HUDEP-2 (cell line): Measurements from ENCODE around the gene AARS1.
"Not testable (repeated sequence)": the region's sequence is repeated elsewhere in the genome, so short reads cannot be mapped to it uniquely, and the experiment has no call there.

Experiments
- DNase-seq, 76 experiments: peaks; one replicate each; lab custom pipeline; 2025; ENCODE audit not compliant: unreplicated experiment in 76 of 76; lab: John Stamatoyannopoulos, UW

The AARS1 gene

GRCh38 chr16:70276392-70276791, 12.9 kb downstream of the AARS1 start:
- DNase-seq, result no peak

GRCh38 chr16:70271696-70272095, 17.6 kb downstream of the AARS1 start:
- DNase-seq, result no peak

- DNase-seq, result no peak
Measured at GRCh38 chr16:70270176-70270575, 19.1 kb downstream of the AARS1 start.

GRCh38 chr16:70269471-70269870, 19.8 kb downstream of the AARS1 start:
- DNase-seq, result no peak

GRCh38 chr16:70267922-70268321, 21.4 kb downstream of the AARS1 start:
- DNase-seq, result not testable (repeated sequence)

- DNase-seq, result peak in 18 of 76 experiments; percentile 3 to 42 (median 17)
Measured at GRCh38 chr16:70267516-70267915, 21.8 kb downstream of the AARS1 start.

GRCh38 chr16:70259903-70260302, 29.4 kb downstream of the AARS1 start:
- not testable (repeated sequence) for DNase-seq

GRCh38 chr16:70258946-70259345, 30.4 kb downstream of the AARS1 start:
- DNase-seq, result no peak

GRCh38 chr16:70258065-70258464, 31.2 kb downstream of the AARS1 start:
- no peak for DNase-seq

GRCh38 chr16:70257391-70257790, 31.9 kb downstream of the AARS1 start:
- DNase-seq, result no peak

GRCh38 chr16:70255574-70255973, 33.7 kb downstream of the AARS1 start:
- DNase-seq, result no peak

- no peak for DNase-seq
Measured at GRCh38 chr16:70254965-70255286, 34.4 kb downstream of the AARS1 start.

- DNase-seq, result no peak
Measured at GRCh38 chr16:70254180-70254964, 34.9 kb downstream of the AARS1 start.

- peak in 33 of 76 experiments; percentile 3 to 58 (median 18) for DNase-seq
Measured at GRCh38 chr16:70253291-70254106, 35.8 kb downstream of the AARS1 start.

- peak in 15 of 76 experiments; percentile 5 to 32 (median 15) for DNase-seq
Measured at GRCh38 chr16:70252355-70252988, 36.8 kb downstream of the AARS1 start.

- peak in 75 of 76 experiments; percentile 45 to 93 (median 87) for DNase-seq
Measured at GRCh38 chr16:70251629-70252354, 37.5 kb downstream of the AARS1 start, which contains the start of gene EXOSC6. Gene EXOSC6, minus strand, starts transcription at chr16:70251940. Its CDS starts 40 bp downstream, at chr16:70251900.

GRCh38 chr16:70250748-70251628, 38.3 kb downstream of the AARS1 start:
- peak in 55 of 76 experiments; percentile 4 to 55 (median 32) for DNase-seq

- not testable (repeated sequence) for DNase-seq
Measured at GRCh38 chr16:70249697-70250096, 39.6 kb downstream of the AARS1 start.

GRCh38 chr16:70238773-70239172, 50.5 kb downstream of the AARS1 start:
- not testable (repeated sequence) for DNase-seq
